WTC11 (cell line): Measurements from ENCODE around the gene GPR132.

Source experiments
- CTCF ChIP-seq: fragments of 200-600 bp; IDR thresholded peaks from 2 replicates; pipeline ENCODE4 v1.8.0; 2022; ENCODE audit warnings: antibody characterized with exemption
- SMAD3 ChIP-seq: sonication (generic); formaldehyde crosslinking; IDR thresholded peaks from 2 replicates; pipeline ENCODE4 v1.8.0; 2022; ENCODE audit warnings: missing genetic modification reagents, mild to moderate bottlenecking, borderline replicate concordance
- ZNF512 ChIP-seq: sonication (generic); formaldehyde crosslinking; IDR thresholded peaks from 2 replicates; pipeline ENCODE4 v1.8.1; 2022; ENCODE audit warnings: missing genetic modification reagents, borderline replicate concordance

- TF ChIP-seq ZNF512 (CRISPR knock-in tag) (no peak), SMAD3 (CRISPR knock-in tag) (no peak), CTCF (no peak)
These were observed 41.3 kb downstream of the GPR132 start for GRCh38 chr14:105023791-105024480.
